Spinal cord (tissue), 10 donors: ENCODE results near the gene PLEKHO2. TPM values are rescaled to one million over a fixed set of nuclear protein-coding genes. Genes with fewer than 3 reads are reported as not detected.

Experiments
- DNase-seq, 6 donors: peaks; one replicate each; pipeline versions ENCODE4 v3.0.0 to v3.0.0-alpha.2; 2013 to 2015; ENCODE audit warnings: low spot score in 6 of 6, low read depth in 4 of 6
- H3K27ac ChIP-seq: one replicate; pipeline ENCODE4 v1.5.1; 2013; ENCODE audit warnings: low read depth, low read length, control low read depth
- H3K27me3 ChIP-seq: one replicate; pipeline ENCODE4 v1.6.1; 2013; ENCODE audit warnings: low read length; ENCODE audit not compliant: control insufficient read depth, insufficient read depth
- H3K36me3 ChIP-seq: one replicate; pipeline ENCODE4 v1.6.1; 2013; ENCODE audit warnings: low read length; ENCODE audit not compliant: control insufficient read depth, insufficient read depth
- H3K4me1 ChIP-seq: one replicate; pipeline ENCODE4 v1.6.1; 2013; ENCODE audit warnings: low read length; ENCODE audit not compliant: control insufficient read depth, insufficient read depth
- H3K4me3 ChIP-seq: one replicate; pipeline ENCODE4 v1.5.1; 2013; ENCODE audit warnings: low read depth, low read length, control low read depth
- H3K9me3 ChIP-seq: one replicate; pipeline ENCODE4 v1.6.1; 2013; ENCODE audit warnings: low read length; ENCODE audit not compliant: control insufficient read depth, insufficient read depth
- WGBS: methylation state at CpG from one replicate; pipeline ENCODE4 v1.1.5; 2013; ENCODE audit warnings: missing lambda C conversion rate; ENCODE audit not compliant: insufficient coverage; 5-methylcytosine and 5-hydroxymethylcytosine counted together
- polyA plus RNA-seq, 2 donors: library from polyadenylated mRNA; unstranded; fragments of 120-200 nt; gene quantifications; one replicate each; pipeline ENCODE4 v1.2.1, GENCODE V29; 2013; ENCODE audit not compliant: insufficient read length in 2 of 2
- total RNA-seq, 2 donors: library from RNA; depleted of rRNA in 1 of 2; stranded (reverse); fragments of 120-200 nt in 1 of 2; fragments of >200 nt in 1 of 2; gene quantifications; one replicate each; pipeline versions ENCODE4 v1.2.3 to v1.2.4, GENCODE V29; 2013 to 2014
- donor health status: healthy.

PLEKHO2 gene
- total and polyA plus RNA-seq, 4 donors: 13.2 to 26.0 (median 16.3) TPM

DNA sequence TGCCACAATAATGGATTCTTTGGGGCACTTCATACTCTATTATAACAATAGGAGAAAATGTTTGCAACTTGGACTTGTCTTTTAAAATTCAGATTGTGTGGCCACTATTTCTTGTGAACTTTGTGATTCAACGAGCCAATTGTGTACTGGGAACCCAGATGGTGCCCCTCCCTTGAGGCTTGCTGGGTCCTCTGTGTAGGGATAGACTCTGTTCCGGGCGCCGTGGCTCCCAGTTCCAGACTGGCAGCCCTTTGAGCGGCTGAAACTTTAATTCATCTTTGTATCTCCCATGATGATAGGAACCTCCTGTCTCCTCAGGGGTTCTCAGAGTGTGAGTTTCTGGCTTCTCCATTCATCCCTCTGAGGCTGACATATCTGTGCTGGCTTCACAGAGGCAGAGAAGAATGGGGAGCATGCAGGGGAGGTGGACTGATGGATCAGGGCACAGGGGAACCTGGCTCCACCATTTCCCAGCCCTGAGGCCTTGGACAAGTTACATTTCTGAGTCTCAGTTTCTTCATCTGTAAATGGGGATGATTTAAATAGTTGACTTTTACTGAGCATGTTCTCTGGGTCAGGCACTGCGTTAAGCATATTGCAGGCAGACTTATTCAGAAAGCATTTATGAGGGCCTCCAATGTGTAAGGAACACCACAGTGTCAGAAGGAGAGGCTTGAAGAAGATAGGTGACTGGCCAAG, 54.8 kb downstream of the PLEKHO2 start:
- DNase-seq: no peak
- Histone ChIP-seq H3K9me3 (peaks cover 3% of the 10 kb centered on the region), H3K27me3 (no peaks in the 10 kb centered on the region), H3K4me3 (no peak overlapping the region), H3K4me1 (peaks cover 39% of the 10 kb centered on the region), H3K27ac (no peak overlapping the region), H3K36me3 (no peaks in the 10 kb centered on the region)
- 83% methylated on average over 6 of the region's 6 CpGs for WGBS

DNA sequence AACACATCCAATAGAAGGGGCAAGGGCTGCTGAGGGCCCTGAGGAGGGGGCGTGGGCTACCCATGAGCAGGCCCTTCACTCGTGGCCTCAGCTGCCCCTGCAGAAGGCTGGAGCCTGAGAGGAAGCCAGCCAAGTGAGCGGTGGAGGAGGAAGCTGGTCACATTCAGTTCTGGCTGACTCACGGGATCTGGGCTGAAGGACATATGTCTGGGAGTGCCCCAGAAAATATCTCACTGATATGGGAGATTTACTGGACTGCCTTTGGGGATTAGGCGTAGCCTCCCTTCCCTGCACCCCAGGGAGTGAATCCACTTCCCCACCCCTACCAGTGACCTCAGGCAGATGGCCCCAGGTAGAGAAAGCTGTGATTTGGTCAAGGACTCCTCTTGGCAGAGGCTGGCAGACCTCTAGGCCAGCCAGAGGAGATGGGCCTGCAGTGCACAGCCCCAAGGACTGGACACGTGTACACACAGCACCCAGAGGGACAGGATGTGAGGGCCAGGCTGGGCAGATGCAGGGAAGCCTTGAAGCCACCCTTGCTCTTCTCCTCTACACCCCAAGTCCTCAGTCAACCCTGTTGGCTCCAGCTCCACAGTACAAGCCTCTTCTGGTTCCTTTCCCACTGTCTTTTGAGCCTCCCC, 55.8 kb downstream of the PLEKHO2 start:
- Histone ChIP-seq H3K9me3 (peaks cover 5% of the 10 kb centered on the region), H3K36me3 (no peaks in the 10 kb centered on the region), H3K4me3 (no peak overlapping the region), H3K27ac (no peak overlapping the region), H3K27me3 (no peaks in the 10 kb centered on the region), H3K4me1 (peaks cover 39% of the 10 kb centered on the region)
- WGBS: 62% methylated on average over 4 of the region's 6 CpGs
- DNase-seq: no peak

DNA sequence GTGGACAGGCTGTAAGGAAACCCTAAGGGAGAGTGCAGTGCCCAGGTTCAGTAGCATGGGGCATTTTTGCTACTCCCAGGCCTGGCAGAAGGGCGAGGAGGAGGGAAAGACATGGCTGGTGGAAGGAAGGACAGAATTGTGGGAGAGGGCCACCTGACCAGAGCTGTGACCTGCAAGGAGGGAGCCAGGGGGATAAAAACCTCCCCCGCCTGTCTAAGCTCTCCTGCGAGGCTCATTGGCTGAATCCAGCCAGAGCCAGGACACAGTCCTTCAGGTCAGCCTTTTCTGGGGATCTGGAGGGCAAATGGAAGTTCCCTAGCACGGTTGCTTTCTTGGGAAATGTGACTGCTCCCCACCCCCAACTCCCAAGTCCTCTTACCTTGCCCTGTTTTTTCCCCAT, 56.7 kb downstream of the PLEKHO2 start:
- Histone ChIP-seq H3K4me1 (peaks cover 33% of the 10 kb centered on the region), H3K36me3 (no peaks in the 10 kb centered on the region), H3K4me3 (no peak overlapping the region), H3K9me3 (peaks cover 5% of the 10 kb centered on the region), H3K27ac (no peak overlapping the region), H3K27me3 (no peaks in the 10 kb centered on the region)
- WGBS: 95% methylated on average over 3 of the region's 4 CpGs
- no peak for DNase-seq

DNA sequence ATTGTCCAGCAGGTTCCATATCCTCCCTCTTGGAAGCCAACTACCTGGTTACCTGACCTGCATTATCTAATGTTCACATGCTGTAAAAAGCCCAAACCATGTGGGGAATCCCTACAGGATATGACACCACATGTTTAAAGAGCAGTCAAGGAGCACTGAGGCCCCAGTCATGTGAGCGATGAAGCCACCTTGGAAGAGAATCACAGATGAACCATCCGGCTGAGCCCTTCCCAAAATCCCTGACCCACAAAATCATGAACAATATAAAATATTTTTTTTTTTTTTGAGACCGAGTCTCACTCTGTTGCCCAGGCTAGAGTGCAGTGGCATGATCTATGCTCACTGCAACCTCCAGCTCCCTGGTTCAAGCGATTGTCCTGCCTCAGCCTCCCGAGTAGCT, 59.4 kb downstream of the PLEKHO2 start:
- H3K4me3 ChIP-seq: no peak overlapping the region
- WGBS: 93% methylated on average over 2 of the region's 5 CpGs
- no peak overlapping the region for H3K27ac ChIP-seq

DNA sequence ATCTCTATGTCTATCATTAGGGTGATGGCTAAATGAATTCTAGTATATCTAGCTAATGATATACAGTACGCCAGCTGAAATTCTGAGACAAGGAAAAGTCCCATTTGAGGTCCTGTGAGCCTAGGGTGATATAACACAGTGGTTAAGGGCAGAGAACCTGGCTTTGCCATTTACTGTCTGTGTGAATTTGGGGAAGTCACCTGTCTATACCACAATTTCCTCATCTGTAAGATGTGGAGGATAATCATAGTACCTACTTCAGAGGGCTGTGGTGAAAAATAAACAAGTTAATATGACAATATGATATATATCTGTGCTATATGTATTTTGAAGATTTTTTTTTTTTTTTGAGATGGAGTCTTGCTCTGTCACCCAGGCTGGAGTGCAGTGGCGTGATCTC, 60.2 kb downstream of the PLEKHO2 start:
- H3K36me3 ChIP-seq: no peaks in the 10 kb centered on the region
- H3K27me3 ChIP-seq: no peaks in the 10 kb centered on the region
- H3K9me3 ChIP-seq: peaks cover 5% of the 10 kb centered on the region
- no peak overlapping the region for H3K27ac ChIP-seq
- DNase-seq: no peak
- peaks cover 13% of the 10 kb centered on the region for H3K4me1 ChIP-seq
- no peak overlapping the region for H3K4me3 ChIP-seq
- WGBS: no CpG with 5 or more reads among the region's 2 CpGs

More for the DNA sequence above, 59.4 kb downstream of the PLEKHO2 start:
- Histone ChIP-seq H3K4me1 (peaks cover 15% of the 10 kb centered on the region), H3K27me3 (no peaks in the 10 kb centered on the region), H3K36me3 (no peaks in the 10 kb centered on the region), H3K9me3 (peaks cover 5% of the 10 kb centered on the region)
- DNase-seq: no peak

- no peak overlapping the region for H3K4me3 ChIP-seq
- no CpG with 5 or more reads among the region's 4 CpGs for WGBS
- H3K36me3 ChIP-seq: no peaks in the 10 kb centered on the region
- H3K9me3 ChIP-seq: peaks cover 5% of the 10 kb centered on the region
- H3K27ac ChIP-seq: no peak overlapping the region
- H3K27me3 ChIP-seq: no peaks in the 10 kb centered on the region
- H3K4me1 ChIP-seq: peaks cover 4% of the 10 kb centered on the region
- DNase-seq: no peak
These were observed 61.1 kb downstream of the PLEKHO2 start for GRCh38 chr15:64902863-64903262.

DNA sequence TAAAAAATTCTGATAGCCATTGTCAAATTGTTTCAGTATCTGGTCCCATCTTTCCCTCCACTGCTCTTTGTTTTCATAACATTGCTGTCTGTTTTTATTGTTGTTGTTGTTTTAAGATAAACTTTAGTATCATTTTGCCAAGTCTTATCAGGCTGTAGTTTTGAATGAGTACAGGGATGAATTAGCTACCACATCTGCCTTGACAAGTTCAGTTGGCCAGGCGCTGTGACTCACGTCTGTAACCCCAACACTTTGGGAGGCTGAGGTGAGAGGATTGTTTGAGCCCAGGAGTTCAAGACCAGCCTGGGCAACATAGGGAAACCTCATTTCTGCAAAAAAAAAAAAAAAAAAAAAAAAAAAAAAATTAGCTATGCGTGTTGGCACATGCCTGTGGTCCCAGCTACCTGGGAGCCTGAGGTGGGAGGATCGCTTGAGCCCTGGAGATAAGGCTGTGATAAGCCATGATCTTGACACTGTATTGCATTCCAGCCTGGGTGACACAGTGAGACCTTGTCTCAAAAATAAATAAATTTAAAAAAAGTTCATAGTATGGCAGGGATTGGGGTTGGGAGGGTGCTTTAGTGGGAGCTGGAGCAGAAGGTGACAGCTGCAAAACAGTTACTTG, 61.7 kb downstream of the PLEKHO2 start:
- Histone ChIP-seq H3K4me3 (no peak overlapping the region), H3K4me1 (peaks cover 4% of the 10 kb centered on the region), H3K36me3 (no peaks in the 10 kb centered on the region), H3K9me3 (peaks cover 5% of the 10 kb centered on the region), H3K27me3 (no peaks in the 10 kb centered on the region), H3K27ac (no peak overlapping the region)
- no peak for DNase-seq
- no CpG with 5 or more reads among the region's 4 CpGs for WGBS

DNA sequence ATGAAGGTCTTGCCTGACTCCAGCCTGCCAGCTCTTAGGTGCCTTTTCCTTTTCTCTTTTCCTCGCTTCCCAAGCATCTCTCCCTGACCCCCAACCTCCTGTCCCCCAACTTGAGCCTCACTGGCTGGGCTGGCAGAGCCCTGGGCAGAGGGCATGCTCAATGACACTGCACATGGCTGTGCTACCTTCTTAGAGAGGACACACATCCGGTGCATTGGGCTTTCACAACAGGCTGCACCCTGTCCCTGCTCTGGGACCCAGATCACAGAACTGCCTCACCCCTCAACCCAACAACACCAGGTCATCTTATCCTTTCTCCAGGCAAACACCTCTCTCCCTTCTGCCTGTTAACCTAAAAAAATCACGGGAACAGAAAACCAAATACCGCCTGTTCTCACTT, 62.5 kb downstream of the PLEKHO2 start:
- no peak for DNase-seq
- H3K9me3 ChIP-seq: peaks cover 5% of the 10 kb centered on the region
- 95% methylated on average over 2 of the region's 4 CpGs for WGBS

DNA sequence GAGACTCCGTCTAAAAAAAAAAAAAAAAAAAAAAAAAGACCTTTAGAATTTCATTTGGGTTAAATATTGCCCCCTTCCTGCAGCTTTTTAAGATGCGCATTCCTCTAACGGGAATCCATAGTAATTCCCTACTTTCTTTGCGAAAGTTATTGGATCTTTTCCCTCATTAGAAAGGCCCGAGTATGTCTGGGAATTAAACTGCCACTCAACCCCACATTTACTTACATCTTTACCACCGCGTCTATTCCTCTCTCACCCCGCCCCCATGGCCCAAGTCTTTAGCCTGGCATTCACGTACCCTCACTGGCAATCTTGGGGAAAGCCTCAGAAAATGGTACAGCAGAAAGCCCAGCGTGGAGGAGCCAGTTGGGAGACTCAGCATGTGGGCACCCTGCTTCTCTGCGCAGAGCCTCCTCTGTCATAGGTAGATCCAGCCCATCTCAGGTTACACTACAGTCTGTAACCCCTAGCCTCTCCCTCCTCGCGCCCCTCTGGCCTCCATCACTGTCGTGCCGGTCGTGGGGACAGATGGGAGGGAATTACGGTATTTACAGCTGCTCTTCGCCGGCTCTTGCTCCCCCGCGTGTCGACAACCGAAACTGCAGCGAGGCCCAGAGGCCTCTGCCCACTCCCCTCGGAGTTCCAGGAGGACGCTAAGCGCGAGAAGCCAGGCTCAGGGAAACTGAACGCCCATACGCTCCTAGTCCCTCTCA, 63.6 kb downstream of the PLEKHO2 start:
- no peaks in the 10 kb centered on the region for H3K36me3 ChIP-seq
- H3K4me3 ChIP-seq: peak overlapping the region; percentile 16
- H3K27ac ChIP-seq: peak overlapping the region; percentile 10
- no peaks in the 10 kb centered on the region for H3K27me3 ChIP-seq
- WGBS: 13% methylated on average over 23 of the region's 30 CpGs
- H3K9me3 ChIP-seq: peaks cover 5% of the 10 kb centered on the region
- peaks cover 4% of the 10 kb centered on the region for H3K4me1 ChIP-seq
- peak in 2 of 6 donors; percentile 65 to 82 for DNase-seq

More for the DNA sequence above, 62.5 kb downstream of the PLEKHO2 start:
- Histone ChIP-seq H3K27me3 (no peaks in the 10 kb centered on the region), H3K4me1 (peaks cover 4% of the 10 kb centered on the region), H3K27ac (no peak overlapping the region), H3K4me3 (no peak overlapping the region), H3K36me3 (no peaks in the 10 kb centered on the region)
